Fibroblast of pulmonary artery (primary cell): Measurements from ENCODE around the gene DPH6.

ENCODE experiments used
- DNase-seq: peaks from one replicate; pipeline ENCODE4 v3.0.0-alpha.2; 2010; ENCODE audit warnings: low read depth
- H3K4me3 ChIP-seq: replicated peaks from 2 replicates; pipeline ENCODE4 v1.5.1; 2011; ENCODE audit warnings: low read depth, mild to moderate bottlenecking, control low read depth, low read length, moderate library complexity
- TF ChIP-seq, protein P1 (sequence below): IDR thresholded peaks from 2 replicates; pipeline ENCODE4 v1.5.1; 2011; ENCODE audit warnings: mild to moderate bottlenecking, control low read depth, low read length, inconsistent platforms; ENCODE audit errors: missing control alignments

DPH6 gene

DNA sequence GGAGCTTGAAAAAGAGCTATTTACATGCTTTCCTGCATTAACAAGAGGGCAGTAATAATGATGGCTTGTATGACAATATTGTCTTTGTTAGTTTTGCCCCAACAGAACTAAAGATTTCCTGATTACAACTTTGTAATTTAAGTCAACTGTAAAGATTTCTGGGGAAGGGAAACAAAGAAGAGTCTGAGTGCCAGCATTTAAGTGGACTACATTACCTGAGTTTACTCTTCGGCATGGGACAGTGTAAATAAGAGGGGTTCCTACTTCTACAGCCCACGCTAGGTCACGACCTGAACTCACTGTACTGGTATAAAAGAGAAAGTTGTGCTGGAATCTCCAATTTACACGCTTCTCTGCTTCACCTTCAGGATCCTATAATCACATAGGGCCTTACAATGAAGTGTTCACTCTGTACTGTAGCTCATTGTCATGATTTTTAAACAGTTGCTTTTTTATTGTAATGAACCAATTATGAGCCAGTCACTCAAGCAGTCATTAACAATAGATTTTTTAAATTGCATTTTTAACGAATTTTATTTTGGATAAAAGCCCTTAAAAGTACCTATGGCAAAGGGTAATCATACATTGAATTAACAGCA, 39.6 kb downstream of the DPH6 start:
- DNase-seq = no peak
- H3K4me3 ChIP-seq = no peak overlapping the region
- TF ChIP-seq, protein P1, sequence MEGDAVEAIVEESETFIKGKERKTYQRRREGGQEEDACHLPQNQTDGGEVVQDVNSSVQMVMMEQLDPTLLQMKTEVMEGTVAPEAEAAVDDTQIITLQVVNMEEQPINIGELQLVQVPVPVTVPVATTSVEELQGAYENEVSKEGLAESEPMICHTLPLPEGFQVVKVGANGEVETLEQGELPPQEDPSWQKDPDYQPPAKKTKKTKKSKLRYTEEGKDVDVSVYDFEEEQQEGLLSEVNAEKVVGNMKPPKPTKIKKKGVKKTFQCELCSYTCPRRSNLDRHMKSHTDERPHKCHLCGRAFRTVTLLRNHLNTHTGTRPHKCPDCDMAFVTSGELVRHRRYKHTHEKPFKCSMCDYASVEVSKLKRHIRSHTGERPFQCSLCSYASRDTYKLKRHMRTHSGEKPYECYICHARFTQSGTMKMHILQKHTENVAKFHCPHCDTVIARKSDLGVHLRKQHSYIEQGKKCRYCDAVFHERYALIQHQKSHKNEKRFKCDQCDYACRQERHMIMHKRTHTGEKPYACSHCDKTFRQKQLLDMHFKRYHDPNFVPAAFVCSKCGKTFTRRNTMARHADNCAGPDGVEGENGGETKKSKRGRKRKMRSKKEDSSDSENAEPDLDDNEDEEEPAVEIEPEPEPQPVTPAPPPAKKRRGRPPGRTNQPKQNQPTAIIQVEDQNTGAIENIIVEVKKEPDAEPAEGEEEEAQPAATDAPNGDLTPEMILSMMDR = no peak

DNA sequence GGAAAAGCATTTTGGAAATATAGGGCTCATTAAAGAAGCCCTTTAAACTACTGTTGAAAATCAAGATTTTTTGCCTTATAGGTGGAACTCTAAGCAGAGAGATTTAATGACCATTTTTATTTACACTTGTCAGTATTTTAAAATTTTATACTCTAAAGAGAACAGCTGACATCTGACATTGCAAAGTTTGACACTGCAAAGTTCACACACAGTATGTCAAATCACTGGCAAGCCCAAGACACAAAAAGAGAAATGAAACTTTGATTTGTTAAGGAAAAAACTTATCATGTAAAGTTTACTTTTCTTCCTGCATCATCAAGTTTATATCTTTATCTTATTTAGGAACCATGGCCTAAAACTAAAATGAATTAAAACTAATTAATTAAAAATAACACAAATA, 40.2 kb downstream of the DPH6 start:
- TF ChIP-seq, protein P1 = no peak
- DNase-seq = no peak
- H3K4me3 ChIP-seq = no peak overlapping the region

- DNase-seq = no peak
Measured at GRCh38 chr15:35505141-35505540, 40.8 kb downstream of the DPH6 start.

GRCh38 chr15:35499723-35500122, 46.2 kb downstream of the DPH6 start:
- TF ChIP-seq, protein P1 = no peak
- DNase-seq = no peak
- no peak overlapping the region for H3K4me3 ChIP-seq

More at GRCh38 chr15:35505141-35505540, 40.8 kb downstream of the DPH6 start:
- H3K4me3 ChIP-seq = no peak overlapping the region
- TF ChIP-seq, protein P1 = no peak

GRCh38 chr15:35496585-35496984, 49.4 kb downstream of the DPH6 start:
- DNase-seq = no peak
- TF ChIP-seq, protein P1 = no peak
- H3K4me3 ChIP-seq = no peak overlapping the region

DNA sequence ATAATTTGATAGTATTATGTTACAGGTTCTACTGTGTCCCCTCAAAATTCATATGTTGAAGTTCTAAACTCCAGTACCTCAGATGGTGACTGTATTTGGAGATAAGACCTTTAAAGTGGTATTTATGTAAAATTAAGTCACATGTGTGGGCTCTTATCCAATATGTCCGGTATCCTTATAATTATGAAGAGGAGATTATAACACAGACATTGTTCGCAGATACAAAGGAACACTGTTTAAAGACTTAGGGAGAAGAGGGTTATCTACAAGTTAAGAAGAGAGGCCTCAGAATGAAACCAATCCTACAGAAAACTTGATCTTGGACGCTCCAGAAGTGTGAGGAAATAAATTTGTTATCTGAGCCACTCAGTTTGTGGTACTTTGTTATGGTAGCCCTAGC, 50.9 kb downstream of the DPH6 start:
- DNase-seq = no peak
- TF ChIP-seq, protein P1 = no peak
- no peak overlapping the region for H3K4me3 ChIP-seq

DNA sequence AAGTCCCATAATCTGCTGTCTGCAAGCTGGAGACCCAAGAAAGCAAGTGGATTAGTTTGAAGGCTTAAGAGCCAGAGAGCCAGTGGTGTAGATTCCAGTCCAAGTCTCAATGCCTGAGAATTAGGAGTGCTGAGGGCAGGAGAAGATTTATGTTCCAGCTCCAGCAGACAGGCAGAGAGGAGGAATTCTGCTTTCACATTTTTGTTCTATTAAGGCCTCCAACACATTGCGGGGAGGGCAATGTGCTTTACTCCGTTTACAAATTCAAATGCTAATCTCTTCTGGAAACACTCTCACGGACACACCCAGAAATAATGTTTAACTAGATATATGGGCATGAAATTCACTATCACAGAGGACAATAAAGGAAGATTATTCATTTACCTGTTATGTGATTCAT, 54.0 kb downstream of the DPH6 start:
- H3K4me3 ChIP-seq = no peak overlapping the region
- TF ChIP-seq, protein P1 = no peak
- no peak for DNase-seq
